Measurements from ENCODE around the gene TMEM218. TPM values are rescaled to one million over a fixed set of nuclear protein-coding genes. Genes with fewer than 3 reads are reported as not detected.

TMEM218 gene
- 10 to 100 TPM in 1 of 2 donors, 1 to 10 TPM in 1; 8.3 to 15.3 TPM for total RNA-seq

- peaks cover 0 to 12% of the 10 kb centered on the region in 2 donors for H3K4me1 ChIP-seq
- H3K4me3 ChIP-seq = peak within 1 kb of the TSS; percentile 81 to 83
- no peaks in the 10 kb centered on the region for H3K9me3 ChIP-seq
- DNase-seq (ENCODE audit: low spot score) = peak; percentile 100
- H3K27me3 ChIP-seq = no peaks in the 10 kb centered on the region
- no peaks in the 10 kb centered on the region for H3K36me3 ChIP-seq
- H3K27ac ChIP-seq = peak within 1 kb of the TSS; percentile 80 to 82
- no peak for TF ChIP-seq CTCF (IDR thresholded peaks at IDR 0.05)
Measured at GRCh38 chr11:125111343-125112207, at the start of gene TMEM218. Gene TMEM218, minus strand, starts transcription at chr11:125111626. Its CDS starts 9,385 bp downstream, at chr11:125102241.

GRCh38 chr11:125157953-125158680, 46.7 kb upstream of the TMEM218 start:
- Histone ChIP-seq H3K4me3 (no peak overlapping the region), H3K9me3 (no peaks in the 10 kb centered on the region), H3K36me3 (no peaks in the 10 kb centered on the region), H3K27me3 (no peaks in the 10 kb centered on the region), H3K4me1 (no peaks in the 10 kb centered on the region), H3K27ac (no peak overlapping the region)
- no peak for TF ChIP-seq CTCF (IDR thresholded peaks at IDR 0.05)
- no peak for DNase-seq (ENCODE audit: low spot score)

- no peaks in the 10 kb centered on the region for H3K9me3 ChIP-seq
- no peak for DNase-seq (ENCODE audit: low spot score)
- no peak for TF ChIP-seq CTCF (IDR thresholded peaks at IDR 0.05)
- no peak overlapping the region for H3K4me3 ChIP-seq
- no peaks in the 10 kb centered on the region for H3K27me3 ChIP-seq
- no peak overlapping the region for H3K27ac ChIP-seq
- H3K4me1 ChIP-seq = no peaks in the 10 kb centered on the region
- H3K36me3 ChIP-seq = no peaks in the 10 kb centered on the region
Measured at GRCh38 chr11:125157118-125157733, 45.8 kb upstream of the TMEM218 start.

GRCh38 chr11:125156346-125157117, 45.1 kb upstream of the TMEM218 start:
- H3K4me3 ChIP-seq = no peak overlapping the region
- H3K27ac ChIP-seq = no peak overlapping the region
- no peaks in the 10 kb centered on the region for H3K36me3 ChIP-seq
- no peak for TF ChIP-seq CTCF (IDR thresholded peaks at IDR 0.05)
- H3K27me3 ChIP-seq = no peaks in the 10 kb centered on the region
- no peaks in the 10 kb centered on the region for H3K4me1 ChIP-seq
- DNase-seq (ENCODE audit: low spot score) = no peak
- no peaks in the 10 kb centered on the region for H3K9me3 ChIP-seq

GRCh38 chr11:125155767-125156166, 44.3 kb upstream of the TMEM218 start:
- H3K27ac ChIP-seq = no peak overlapping the region
- no peak for TF ChIP-seq CTCF (IDR thresholded peaks at IDR 0.05)

More at GRCh38 chr11:125155767-125156166, 44.3 kb upstream of the TMEM218 start:
- Histone ChIP-seq H3K36me3 (no peaks in the 10 kb centered on the region), H3K4me3 (no peak overlapping the region), H3K9me3 (no peaks in the 10 kb centered on the region), H3K4me1 (no peaks in the 10 kb centered on the region), H3K27me3 (no peaks in the 10 kb centered on the region)
- DNase-seq (ENCODE audit: low spot score) = no peak

Data from right atrium auricular region (tissue), 2 donors.